GM13976 (cell line): ENCODE data around the gene RTKN.
A peak's percentile ranks its signal among the peaks of the same experiment; 100 is the strongest.

Source experiments
- DNase-seq: peaks from one replicate; pipeline ENCODE4 v3.0.0; 2012; ENCODE audit warnings: low spot score
- in situ Hi-C: fragments of 300-500 bp; cut with MboI; formaldehyde crosslinking; loops from one replicate; pipeline ENCODE4 v1.12.0; 2022; ENCODE audit warnings: low sequenced_read_pairs, mixed read lengths, inconsistent platforms; ENCODE audit not compliant: unreplicated experiment
- TF ChIP-seq, protein P1 (sequence below): IDR thresholded peaks from 2 replicates; pipeline ENCODE4 v1.5.1; 2012; ENCODE audit warnings: borderline replicate concordance, mild to moderate bottlenecking; ENCODE audit not compliant: insufficient read depth; ENCODE audit errors: extremely low read depth, missing control alignments, control extremely low read depth

The RTKN gene

DNA sequence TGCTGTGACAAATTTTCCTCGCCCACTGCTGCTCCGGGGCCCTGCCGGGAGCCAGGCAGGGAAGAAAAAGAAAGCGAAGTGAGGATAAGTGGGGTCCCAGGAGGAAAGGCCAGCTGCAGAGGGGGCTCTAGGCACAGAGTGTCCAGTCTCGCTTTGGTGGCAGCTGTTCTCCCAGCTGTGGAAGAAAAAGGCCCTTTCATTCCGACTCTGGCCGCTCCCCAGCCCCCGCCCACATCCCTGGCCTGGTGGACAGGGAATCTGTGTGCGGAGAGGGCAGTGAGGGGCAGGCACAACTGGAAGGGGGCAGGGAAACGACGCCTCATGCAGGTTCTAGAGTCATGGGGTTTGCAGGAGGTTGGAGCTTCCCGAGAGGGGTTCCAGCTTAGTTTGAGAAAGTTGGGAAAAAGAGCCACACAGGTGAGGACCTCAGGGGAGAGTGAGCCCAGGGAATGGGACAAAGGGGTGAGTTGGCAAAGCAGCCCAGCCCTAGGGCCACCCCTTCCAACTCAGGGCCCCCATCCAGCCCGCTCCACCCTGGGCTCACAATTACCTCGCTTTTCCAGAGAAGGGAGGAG, 1.8 kb downstream of the RTKN start:
- in situ Hi-C loops, result no loop called here
- no peak for DNase-seq
- TF ChIP-seq, protein P1, sequence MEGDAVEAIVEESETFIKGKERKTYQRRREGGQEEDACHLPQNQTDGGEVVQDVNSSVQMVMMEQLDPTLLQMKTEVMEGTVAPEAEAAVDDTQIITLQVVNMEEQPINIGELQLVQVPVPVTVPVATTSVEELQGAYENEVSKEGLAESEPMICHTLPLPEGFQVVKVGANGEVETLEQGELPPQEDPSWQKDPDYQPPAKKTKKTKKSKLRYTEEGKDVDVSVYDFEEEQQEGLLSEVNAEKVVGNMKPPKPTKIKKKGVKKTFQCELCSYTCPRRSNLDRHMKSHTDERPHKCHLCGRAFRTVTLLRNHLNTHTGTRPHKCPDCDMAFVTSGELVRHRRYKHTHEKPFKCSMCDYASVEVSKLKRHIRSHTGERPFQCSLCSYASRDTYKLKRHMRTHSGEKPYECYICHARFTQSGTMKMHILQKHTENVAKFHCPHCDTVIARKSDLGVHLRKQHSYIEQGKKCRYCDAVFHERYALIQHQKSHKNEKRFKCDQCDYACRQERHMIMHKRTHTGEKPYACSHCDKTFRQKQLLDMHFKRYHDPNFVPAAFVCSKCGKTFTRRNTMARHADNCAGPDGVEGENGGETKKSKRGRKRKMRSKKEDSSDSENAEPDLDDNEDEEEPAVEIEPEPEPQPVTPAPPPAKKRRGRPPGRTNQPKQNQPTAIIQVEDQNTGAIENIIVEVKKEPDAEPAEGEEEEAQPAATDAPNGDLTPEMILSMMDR, result no peak

DNA sequence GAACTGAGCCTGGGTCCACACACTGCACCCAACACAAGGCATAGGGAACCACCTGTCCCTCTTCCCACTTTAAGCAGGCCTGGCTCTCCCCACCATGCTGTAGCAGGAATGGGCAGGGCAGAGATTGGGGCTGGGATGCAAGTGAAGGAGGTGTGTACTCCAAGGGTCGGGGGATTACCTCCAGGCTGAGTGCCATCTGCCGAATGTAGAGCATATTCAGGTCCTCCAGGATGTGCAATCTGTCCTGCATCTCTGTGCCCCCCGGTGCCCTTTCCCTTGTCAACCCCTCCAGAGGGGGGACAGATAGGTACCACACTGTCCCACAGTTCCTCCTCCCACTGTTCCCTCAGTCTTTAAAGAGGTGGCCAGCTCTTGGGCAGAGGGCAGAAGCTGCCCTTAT, 2.4 kb downstream of the RTKN start:
- in situ Hi-C loops, result no loop called here
- TF ChIP-seq, protein P1, result no peak
- no peak for DNase-seq

DNA sequence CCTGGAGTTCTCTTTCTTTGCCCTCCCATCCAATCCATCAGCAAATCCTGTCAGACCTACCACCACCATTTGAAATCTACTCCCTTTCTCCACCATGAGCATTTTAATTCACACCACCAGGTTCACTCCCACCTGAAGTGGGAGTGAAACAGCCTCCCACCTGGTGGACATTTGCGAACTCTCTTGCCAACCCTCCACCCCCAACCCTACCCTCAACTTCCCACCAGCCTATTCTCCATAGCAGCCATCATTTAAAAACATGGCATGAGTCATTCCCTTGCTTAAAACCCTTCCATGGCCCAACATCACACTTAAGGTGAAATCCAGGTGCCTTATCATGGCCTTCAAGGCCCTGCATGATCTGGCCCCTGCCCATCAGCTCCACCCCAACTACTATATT, 3.5 kb downstream of the RTKN start:
- DNase-seq, result no peak
- in situ Hi-C loops, result no loop called here
- TF ChIP-seq, protein P1, result no peak

DNA sequence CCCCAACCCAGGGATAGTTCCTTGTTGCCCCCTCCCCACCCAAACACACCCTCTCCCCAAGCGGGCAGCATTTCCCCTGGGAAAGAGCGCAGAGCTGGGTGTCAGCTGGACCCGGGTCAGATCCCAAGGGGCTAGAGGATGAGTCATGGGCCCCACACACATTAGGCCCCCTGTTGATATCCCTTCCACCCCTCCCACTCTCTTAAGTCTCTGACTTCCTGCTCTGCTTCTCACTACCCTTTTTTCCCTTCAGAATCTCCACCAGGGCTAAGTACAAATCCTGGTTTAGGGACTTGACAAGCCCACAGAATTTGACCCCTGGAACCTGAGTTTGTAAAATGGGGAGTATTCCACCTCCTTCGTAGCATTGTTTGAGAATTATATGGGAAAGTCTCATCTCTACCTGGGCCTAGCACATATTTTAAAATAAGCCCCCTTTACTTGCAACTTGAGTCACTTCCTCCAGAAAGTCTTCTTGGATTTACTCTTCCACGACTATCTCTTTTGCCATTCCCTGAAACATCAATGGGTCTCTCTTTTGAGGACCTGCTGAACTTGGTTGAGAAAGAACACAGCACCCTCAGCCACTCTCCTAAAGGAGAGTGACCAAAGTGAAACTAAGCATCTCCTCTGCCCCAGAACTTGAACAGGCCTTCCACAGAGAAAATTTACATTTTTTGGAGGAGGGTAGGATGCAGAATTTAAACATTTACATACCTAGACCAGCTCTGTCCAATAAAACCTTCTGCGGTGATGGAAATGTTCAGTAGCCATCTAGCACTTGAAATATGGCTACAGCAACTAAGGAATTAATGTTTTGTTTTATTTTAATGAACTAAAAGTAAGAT, 4.7 kb downstream of the RTKN start:
- DNase-seq, result peak; percentile 57
- TF ChIP-seq, protein P1, result no peak
- in situ Hi-C loops, result no loop called here

DNA sequence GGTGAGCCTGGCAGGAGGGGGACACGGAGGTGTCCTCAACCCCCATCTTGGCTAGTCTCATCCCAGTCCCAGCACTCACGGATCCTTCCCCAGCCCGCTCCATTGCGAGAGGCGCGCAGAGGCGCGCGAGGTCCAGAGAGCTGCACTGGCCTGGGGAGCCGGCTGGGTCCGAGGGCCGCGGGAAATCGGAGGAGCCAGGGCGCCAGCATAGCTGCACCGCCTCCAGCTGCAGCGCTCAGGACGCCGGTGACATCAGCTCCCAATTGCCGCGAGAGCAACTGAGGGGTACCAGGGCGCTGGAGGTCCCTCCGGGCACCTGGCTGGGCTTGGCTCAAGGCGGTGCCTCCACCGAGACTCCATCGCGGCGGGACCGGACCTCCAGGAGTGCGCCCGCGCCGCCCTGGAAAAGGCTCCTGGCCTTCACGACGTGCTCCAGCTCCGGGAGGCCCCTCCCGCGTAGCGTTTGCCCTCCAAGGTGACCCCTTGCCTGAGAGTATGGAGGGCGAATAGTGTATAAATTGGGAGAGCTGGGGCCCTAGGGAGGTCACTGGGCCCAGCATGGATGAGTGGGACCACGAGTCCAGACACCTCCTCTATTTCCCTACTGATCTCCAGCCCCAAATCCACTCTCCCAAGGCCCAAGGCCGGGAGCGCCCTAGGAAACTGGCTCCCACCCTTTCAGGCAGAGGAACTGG, 5.5 kb downstream of the RTKN start:
- no peak for DNase-seq
- TF ChIP-seq, protein P1, result no peak
- in situ Hi-C loops, result no loop called here

DNA sequence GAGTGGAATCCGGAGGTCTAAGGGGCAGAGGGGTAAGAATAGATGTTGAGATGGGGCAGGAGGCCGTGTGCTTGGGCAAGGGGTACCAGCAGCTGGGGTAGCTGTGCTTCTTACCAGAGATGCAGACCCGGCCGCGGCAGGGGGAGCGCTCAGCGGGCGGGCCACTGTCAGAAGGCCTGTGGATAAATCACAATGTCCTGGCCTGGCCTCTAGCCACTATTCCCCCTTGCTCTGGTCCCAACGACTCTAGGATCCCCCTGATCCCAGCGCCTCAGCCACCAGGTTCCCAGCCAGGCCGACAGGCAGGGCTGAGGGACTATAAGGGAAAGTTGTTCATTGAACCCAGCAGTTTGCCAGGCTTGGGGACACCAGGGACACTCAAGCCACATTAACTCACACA, 11.2 kb downstream of the RTKN start:
- no peak for DNase-seq
- TF ChIP-seq, protein P1, result no peak
- in situ Hi-C loops, result no loop called here
